GM18502 (cell line): ENCODE data around the gene PISD.

ENCODE experiments used
- ATAC-seq: cut with Tn5 transposase; IDR thresholded peaks from one replicate; pipeline ENCODE4 v1.9.1; 2021; ENCODE audit warnings: mild to moderate bottlenecking; ENCODE audit not compliant: unreplicated experiment, poor library complexity

The PISD gene

GRCh38 chr22:31579835-31580242 is 82.2 kb downstream of the PISD start:
- no peak for ATAC-seq

DNA sequence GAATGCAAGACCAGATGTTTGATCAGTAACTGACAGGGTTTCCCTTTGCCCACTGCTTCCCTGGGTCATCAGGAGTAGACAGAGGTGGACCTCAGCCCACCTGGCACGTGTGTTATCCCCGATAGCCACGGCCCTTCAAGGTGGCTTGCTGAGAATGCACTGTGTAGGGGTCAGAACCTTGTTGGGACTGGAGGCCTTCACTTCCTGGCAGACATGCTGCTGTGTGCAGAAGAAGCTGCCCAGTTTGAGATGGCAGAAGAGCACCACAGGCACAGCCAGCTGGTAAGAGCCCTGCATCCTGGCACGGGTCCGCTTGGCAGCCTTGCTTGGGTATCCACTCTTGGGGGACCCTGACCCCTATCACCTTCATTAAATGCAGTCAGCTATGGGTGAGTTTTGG is 83.8 kb downstream of the PISD start:
- no peak for ATAC-seq

- no peak for ATAC-seq
Observed at GRCh38 chr22:31577711-31578110, 84.3 kb downstream of the PISD start.

DNA sequence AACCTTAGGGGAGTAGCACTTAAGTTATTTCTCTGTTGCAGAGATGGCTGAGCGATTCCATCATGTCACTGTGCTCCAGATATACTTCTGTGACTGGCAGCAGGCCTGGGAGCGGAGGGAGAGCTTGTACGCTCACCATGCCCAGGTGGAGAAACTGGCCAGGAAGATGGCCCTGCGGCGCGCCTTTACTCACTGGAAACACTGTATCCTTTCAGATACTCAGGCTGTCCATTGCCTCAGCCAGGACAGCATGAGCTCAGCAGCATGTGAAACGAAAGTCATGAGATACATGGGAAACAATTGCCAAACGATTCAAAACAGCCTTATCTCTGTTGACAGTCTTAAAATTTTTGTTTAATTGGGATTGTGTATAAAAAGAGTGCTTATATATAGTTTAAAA is 86.8 kb downstream of the PISD start:
- ATAC-seq, result no peak

- no peak for ATAC-seq
Observed at GRCh38 chr22:31574055-31574670, 87.9 kb downstream of the PISD start.

GRCh38 chr22:31572939-31573338 is 89.1 kb downstream of the PISD start:
- no peak for ATAC-seq

DNA sequence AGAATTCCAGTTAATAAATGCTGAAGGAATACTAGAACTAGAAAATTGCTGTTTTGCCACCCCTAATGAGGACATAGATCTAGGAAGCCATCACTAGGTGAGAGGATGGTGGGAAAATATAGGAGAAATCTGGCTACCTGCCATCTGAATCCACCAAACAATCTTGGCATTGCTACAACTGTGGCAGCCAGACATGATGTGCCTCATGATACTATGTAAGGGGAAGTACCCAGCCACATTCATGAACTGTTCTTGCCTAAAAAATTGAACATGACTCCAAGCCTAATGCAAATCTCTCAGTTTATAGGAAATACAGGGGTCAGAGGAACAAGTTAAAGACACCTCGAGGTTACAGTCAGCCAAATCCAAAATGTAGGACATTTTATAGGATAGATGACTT is 92.9 kb downstream of the PISD start:
- ATAC-seq, result no peak
